GM18502 (cell line): ENCODE data around the gene KRT6A.

Source experiments
- ATAC-seq: cut with Tn5 transposase; IDR thresholded peaks from one replicate; pipeline ENCODE4 v1.9.1; 2021; ENCODE audit warnings: mild to moderate bottlenecking; ENCODE audit not compliant: unreplicated experiment, poor library complexity

KRT6A gene

GRCh38 chr12:52524898-52525591 lies 32.0 kb upstream of the KRT6A start:
- ATAC-seq = no peak

DNA sequence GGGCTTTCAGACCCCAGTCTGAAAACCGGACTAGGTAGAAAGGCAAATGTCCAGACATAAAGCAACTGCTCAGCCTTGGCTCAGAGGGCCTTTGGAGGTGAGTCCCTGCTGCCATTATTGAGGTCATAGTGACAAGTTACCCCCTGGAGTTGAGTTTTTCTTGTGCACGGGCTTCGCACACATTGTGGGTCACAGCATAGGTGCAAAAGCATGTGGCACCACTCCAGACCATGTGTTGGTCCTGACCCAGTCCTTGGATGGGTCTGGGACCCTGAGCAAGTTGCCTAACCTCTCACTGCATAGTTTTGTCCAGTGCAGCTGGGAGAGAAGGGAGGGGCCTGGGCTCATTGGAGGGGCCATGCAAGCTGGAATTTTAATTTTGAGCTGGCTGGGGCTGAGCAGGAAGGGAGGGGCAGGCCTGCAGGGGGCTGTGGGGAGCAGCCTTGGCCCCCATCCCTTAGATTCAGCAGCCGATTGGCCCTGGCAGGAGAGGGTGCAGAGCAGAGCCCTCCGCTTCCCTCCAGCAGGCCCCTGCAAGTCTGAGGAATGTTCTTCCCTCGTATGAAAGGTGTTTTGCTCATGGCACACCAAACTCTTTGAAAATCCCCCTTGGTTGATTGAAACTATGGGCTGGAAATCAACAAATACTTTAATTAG lies 31.3 kb upstream of the KRT6A start:
- no peak for ATAC-seq

DNA sequence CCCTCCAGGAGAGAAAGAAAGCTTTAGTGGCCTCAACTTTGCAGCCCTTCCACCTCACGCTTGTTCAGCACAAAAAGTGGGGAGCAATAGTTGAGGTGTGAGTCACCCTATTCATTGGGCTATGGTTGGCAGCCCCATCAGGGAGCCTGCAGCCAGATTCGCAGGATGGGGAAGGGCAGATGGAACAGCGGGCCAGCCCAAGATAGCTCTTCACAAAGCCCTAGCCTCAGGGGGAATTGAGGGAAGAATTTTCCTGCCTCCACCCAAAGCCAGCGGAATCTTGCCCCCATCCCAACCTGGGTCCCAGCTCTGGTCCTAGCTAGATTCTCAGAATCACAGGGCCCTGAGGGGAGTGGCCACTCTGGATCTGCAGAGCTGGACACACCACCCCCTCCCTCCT lies 30.8 kb upstream of the KRT6A start:
- no peak for ATAC-seq

GRCh38 chr12:52522346-52523011 lies 29.4 kb upstream of the KRT6A start:
- ATAC-seq = no peak

- ATAC-seq = no peak
Measured at GRCh38 chr12:52521568-52522266, 28.7 kb upstream of the KRT6A start.

- no peak for ATAC-seq
Measured at GRCh38 chr12:52521175-52521567, 28.1 kb upstream of the KRT6A start.

DNA sequence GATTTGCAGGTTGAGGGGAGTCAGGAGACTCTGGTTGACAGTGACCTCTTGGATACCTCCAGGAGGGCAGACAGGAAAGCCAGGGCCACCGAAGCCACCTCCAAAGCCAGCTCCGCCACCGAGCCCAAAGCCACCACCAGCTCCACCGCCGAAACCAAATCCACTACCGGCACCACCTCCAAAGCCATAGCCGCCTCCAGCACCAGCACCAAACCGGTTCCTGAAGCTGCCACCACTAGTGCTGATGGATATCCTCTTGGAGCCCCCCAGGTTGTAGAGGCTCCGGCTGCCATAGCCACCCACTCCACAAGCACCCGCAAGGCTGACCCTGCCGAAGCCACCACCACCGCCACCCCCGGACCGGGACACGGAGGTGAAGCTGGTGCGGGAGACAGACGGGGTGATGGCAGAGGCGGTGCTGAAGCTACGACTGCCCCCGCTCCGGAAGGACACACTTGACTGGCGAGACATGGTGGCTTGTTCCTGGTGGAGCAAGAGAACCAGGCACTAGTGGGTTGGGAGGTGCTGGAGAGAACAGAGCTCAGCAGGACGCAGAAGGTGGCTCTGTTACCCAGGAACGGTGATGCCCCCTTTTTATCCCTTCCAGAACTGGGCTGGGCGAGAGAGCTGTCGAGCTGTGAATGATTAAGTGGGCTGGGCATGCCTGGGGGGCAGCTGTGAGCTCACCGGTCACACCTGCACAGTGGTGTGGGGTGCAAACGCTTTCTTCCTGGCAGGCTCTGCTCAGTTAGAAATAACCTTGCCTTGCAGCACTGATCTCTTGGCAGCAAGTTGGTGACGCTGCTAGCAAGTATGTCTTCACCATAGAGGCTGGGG lies 27.0 kb upstream of the KRT6A start, which contains the start of gene KRT5:
Gene KRT5 (minus strand): TSS at position 569 of the 837 bp plus-strand sequence. CDS start 98 bp downstream, at position 471.
- ATAC-seq = no peak

- ATAC-seq = no peak
Measured at GRCh38 chr12:52519387-52519703, 26.3 kb upstream of the KRT6A start.

DNA sequence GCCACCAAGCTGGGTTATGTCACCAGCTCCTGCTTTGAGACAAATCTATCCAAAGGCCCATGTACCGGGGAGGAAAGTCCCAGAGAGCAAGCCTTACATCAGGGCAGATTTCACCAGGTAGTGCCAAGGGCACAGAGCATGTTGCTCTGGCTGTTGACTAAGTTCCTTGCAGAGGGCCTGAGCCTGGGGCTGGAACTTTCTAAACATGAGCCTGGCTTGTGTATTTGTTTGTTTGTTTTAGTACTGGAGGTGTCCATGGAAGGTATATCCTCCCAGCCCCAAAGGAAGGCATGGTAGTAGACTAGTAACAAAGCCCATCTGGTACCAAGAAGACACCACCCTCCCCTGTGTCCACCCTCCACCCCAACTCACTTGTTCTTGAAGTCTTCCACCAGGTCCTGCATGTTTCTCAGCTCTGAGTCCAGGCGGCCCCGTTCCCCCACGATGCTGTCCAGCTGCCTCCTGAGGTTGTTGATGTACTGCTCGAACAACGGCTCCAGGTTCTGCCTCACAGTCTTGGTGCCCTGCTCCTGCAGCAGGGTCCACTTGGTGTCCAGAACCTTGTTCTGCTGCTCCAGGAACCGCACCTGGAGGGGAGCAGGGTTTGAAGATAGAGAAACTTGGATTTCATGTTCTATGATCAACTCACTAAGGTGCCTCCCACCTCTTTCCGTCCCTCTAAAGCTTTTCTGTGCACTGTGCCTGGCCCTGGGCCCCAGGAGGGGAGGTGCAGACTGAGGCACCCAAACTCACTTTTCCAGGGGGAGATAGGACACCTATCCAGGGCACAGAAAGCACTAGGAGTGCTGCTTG lies 25.7 kb upstream of the KRT6A start:
- no peak for ATAC-seq

GRCh38 chr12:52517888-52518287 lies 24.8 kb upstream of the KRT6A start:
- ATAC-seq = no peak

DNA sequence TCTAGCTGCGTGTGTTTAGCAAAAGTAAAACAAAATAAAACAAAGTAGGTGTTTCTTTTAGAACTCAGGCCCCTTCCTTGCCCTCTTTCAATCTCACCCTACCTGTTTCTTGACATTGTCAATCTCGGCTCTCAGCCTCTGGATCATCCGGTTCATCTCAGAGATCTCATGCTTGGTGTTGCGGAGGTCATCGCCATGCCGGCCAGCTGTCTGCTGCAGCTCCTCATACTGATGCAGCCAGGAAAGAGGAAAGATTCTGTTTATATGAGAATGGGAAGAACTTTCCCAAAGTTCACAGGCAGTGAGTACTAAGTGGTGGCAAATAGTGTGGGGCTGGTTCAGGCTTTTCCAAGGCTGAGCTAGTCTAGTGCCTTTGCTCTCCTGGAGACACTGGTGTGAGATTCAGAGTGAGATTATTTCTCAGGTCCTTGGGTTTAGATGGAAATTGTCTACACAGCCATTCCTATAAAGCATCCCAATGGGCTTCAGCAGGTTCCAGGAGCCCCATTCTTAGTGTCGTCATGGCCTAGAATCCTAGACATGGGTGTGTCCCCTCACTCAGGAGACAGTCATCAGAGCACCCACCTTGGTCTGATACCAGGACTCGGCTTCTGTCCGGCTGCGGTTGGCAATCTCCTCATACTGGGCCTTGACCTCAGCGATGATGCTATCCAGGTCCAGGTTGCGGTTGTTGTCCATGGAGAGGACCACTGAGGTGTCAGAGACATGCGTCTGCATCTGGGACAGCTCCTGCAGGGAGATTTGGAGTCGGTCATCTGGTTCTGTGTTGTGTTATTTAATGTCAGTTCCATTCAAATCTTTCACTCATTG lies 24.2 kb upstream of the KRT6A start:
- no peak for ATAC-seq

DNA sequence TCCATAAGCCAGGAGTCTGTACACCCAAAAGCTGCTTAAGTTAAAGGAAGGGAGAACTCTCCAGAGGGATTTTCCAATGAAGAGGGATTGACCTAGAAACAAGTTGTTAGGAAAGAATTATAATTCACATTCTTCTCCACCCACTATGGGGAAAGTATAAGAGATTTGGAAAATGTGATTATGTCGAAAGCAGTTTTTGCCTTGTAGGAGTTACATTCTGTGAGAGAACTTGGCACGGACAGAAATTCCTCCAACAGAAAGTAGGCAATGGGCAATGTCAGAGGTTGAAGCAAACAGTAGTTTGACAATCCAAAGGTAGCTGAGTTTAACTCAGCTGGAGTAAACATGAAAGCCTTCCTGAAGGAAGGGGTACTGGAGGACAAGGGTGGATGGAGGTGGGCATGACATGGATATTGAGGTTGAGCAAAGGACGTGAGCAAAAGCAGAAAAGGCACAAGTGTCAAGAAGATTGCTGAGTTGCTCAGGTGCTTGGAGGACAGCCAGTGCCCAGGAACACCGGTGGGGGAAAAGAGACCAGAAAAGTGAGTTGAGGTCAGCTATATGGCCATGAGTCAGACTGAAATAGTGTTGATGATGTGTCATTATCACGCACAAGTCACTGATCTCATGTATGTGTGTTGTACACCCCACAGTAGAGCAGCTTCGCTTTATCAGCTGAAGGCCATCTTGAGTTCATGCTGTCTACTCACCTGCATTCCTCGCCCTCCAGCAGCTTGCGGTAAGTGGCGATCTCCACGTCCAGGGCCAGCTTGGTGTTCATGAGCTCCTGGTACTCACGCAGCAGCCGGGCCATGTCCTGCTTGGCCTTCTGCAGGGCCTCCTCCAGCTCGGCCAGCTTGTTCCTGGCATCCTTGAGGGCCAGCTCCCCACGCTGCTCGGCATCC lies 23.1 kb upstream of the KRT6A start:
- no peak for ATAC-seq

GRCh38 chr12:52515319-52515646 lies 22.2 kb upstream of the KRT6A start:
- no peak for ATAC-seq

DNA sequence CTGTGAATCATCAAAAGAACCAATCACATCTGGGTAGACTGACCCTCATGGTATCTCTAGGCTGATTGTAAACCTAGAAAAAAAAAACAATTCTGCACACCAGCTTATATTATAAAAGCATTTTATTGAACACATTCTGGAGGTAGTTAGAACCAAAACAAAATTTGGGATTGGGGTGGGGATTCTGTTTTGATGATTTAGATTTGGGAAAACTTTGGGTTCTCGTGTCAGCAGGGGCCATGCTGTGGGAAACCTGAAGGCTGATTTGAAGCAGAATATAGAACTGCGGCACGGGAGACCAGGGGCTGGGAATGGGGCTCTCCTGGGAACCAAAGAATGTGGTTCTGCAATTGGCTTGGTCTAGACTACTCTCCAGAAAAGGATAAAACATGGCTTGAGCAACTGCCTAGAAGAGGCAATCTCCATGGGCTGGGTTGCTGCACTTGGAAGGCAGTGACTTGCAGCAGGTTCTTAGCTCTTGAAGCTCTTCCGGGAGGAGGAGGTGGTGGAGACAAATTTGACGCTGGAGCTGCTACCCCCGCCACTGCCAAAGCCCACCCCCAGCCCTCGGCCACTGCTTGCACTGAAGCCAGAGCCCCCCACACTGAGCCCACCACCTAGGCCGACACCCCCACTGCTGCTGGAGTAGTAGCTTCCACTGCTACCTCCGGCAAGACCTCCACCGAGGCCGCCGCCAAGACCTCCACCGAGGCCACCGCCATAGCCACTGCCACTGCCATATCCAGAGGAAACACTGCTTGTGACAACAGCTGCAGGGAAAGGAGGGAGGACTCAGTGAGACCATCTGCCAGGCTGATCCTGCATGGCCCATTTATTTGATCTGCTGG lies 21.6 kb upstream of the KRT6A start:
- ATAC-seq = no peak

- ATAC-seq = no peak
Measured at GRCh38 chr12:52513736-52514135, 20.7 kb upstream of the KRT6A start.

GRCh38 chr12:52508211-52508610 lies 15.2 kb upstream of the KRT6A start:
- no peak for ATAC-seq
